Epithelial cell of proximal tubule (primary cell): ENCODE results near the gene ZNRF3. TPM values are rescaled to one million over a fixed set of nuclear protein-coding genes. Genes with fewer than 3 reads are reported as not detected.
"Not testable (repeated sequence)": the region's sequence is repeated elsewhere in the genome, so short reads cannot be mapped to it uniquely, and the experiment has no call there.

Source experiments
- DNase-seq: peaks from one replicate; pipeline ENCODE4 v3.0.0-alpha.2; 2011; ENCODE audit warnings: low read depth
- H3K4me3 ChIP-seq: 2 replicates; pipeline ENCODE4 v1.5.1; 2011; ENCODE audit warnings: low read depth, mild to moderate bottlenecking, low read length
- total RNA-seq: library from RNA; depleted of rRNA; stranded (reverse); fragments of >200 nt; gene quantifications from 2 replicates; pipeline ENCODE4 v1.2.3, GENCODE V29; 2015
- TF ChIP-seq, protein P1 (sequence below): conservative IDR thresholded peaks from 2 replicates; pipeline ENCODE4 v1.5.1; 2012; ENCODE audit warnings: low read depth, mild to moderate bottlenecking, low read length

The ZNRF3 gene
- total RNA-seq, 1 donor from 2014 or later: 15.6 TPM

DNA sequence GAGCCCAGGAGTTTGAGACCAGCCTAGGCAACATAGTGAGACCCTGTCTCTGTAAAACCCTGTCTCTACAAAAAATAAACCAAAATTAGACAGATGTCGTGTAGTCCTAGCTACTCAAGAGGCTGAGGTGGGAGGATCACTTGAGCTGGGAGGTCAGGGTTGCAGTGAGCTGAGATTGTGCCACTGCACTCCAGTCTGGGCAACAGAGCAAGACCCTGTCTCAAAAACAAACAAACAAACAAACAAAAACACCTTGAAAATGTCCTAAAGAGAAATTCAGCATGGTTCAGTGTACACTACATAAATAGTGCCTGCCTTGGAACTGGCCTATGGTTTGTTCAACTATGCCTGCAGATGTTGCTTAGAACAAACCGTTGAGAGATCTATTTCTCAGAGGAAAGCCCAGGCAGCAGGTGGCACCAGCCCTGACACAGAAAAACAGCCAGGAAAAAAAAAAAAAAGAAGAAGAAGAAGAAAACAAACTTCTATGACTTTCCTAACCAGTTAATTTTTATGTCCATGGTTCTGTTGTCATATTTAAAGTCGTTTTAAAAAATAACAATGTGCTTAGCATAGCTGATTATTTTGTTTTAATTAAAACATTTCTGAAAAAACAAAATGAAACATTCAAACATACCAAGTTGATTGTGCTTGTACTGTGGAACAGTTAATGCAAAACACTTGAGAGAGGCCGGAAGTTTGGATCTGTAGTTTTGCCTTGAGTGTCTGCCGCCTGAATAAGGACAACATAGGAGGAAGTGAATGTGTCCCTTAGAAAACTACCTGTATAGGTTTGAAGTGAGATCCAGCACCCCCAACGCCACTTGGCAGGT, 194.9 kb downstream of the ZNRF3 start:
- DNase-seq: no peak
- TF ChIP-seq, protein P1, sequence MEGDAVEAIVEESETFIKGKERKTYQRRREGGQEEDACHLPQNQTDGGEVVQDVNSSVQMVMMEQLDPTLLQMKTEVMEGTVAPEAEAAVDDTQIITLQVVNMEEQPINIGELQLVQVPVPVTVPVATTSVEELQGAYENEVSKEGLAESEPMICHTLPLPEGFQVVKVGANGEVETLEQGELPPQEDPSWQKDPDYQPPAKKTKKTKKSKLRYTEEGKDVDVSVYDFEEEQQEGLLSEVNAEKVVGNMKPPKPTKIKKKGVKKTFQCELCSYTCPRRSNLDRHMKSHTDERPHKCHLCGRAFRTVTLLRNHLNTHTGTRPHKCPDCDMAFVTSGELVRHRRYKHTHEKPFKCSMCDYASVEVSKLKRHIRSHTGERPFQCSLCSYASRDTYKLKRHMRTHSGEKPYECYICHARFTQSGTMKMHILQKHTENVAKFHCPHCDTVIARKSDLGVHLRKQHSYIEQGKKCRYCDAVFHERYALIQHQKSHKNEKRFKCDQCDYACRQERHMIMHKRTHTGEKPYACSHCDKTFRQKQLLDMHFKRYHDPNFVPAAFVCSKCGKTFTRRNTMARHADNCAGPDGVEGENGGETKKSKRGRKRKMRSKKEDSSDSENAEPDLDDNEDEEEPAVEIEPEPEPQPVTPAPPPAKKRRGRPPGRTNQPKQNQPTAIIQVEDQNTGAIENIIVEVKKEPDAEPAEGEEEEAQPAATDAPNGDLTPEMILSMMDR: peak; percentile 35
- no peak overlapping the region for H3K4me3 ChIP-seq

GRCh38 chr22:29078869-29079207, 195.5 kb downstream of the ZNRF3 start:
- H3K4me3 ChIP-seq: no peak overlapping the region
- TF ChIP-seq, protein P1: no peak
- DNase-seq: no peak

GRCh38 chr22:29079218-29079901, 196.0 kb downstream of the ZNRF3 start:
- no peak for DNase-seq
- no peak overlapping the region for H3K4me3 ChIP-seq
- TF ChIP-seq, protein P1: no peak

DNA sequence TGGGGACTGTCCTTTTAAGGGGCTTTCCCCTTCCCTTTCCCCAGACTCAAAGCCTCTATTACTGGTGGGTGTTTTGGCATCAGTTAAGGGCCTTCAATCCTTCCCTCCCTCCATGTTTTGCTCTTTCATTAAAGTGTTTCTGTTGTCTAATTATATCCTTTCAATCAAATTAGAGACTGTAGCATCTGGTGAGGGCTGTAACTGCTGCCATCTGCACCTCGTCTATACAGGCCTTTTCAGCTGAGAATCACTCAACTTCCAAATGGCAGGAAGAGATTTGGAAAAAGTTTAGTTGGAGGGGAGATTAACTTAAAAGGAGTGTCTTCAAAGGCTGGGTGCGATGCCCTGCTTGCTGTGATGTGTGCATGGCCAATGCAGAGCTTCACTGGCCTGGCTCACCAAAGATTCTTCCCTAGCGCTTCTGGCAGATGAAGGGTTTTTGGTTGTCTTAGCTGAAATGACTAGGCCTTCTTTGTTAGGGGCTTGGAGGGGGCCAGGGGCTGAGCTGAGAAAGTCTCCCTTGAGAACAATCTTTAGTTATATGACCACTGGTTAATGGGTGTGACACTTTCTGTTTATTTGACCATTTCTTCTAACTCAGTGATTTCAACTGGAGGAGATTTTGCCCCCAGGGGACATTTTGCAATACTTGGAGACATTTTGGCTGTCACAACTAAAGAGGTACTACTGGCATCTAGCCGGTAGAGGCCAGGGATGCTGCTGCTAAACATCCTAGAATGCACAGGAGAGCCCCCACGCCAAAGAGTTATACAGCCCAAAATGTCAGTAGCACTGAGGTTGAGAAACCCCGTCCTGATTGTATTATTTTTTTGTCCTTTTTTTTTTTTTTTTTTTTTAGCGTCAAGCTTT, 197.0 kb downstream of the ZNRF3 start:
- DNase-seq: no peak
- TF ChIP-seq, protein P1: no peak

DNA sequence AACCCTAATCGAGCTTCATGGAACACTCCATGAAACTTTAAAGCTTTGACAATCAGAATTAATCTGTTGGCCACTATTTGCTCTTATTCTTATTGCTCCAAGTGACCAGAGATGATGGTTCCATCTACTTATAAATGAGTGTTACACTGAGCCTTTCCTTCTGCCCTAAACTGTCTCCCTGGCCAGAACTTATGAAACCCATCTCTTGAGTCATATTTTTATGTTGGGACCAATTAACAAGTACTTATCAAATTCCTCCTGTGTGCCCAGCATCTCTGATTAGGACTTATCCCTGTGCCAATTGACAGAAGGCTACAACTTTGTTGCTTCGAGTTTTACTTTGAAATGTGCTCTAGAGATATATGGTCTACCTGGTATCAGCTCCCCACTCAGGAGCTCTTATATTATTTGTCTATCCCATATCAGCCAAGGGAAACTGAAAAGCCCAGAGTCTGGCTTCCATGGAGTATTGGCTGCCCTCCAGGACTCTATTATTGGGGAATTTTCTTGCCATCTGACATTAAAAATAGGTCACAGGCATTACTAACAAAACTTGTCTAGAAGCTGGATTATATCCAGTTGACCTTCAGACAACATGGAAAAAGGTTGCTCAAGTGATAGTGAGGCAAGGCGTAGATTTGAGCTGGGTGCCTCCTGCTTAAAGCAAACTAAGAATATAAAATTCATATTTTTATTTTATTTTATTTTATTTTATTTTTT, 198.3 kb downstream of the ZNRF3 start:
- H3K4me3 ChIP-seq: no peak overlapping the region
- DNase-seq: no peak
- TF ChIP-seq, protein P1: no peak

More for the DNA sequence above, 197.0 kb downstream of the ZNRF3 start:
- H3K4me3 ChIP-seq: no peak overlapping the region

GRCh38 chr22:29082826-29083545, 199.6 kb downstream of the ZNRF3 start:
- no peak for DNase-seq
- TF ChIP-seq, protein P1: no peak
- no peak overlapping the region for H3K4me3 ChIP-seq

GRCh38 chr22:29083576-29083932, 200.2 kb downstream of the ZNRF3 start:
- DNase-seq, H3K4me3 ChIP-seq: not testable (repeated sequence)
